ENCODE results near the gene SCGB1D1.
"Not testable (repeated sequence)": the region's sequence is repeated elsewhere in the genome, so short reads cannot be mapped to it uniquely, and the experiment has no call there.

GRCh38 chr11:62195010-62195409 is 5.0 kb downstream of the SCGB1D1 start:
- not testable (repeated sequence) for TF ChIP-seq ZNF391 (tag by site-specific recombination; IDR thresholded peaks at IDR 0.05; ENCODE audit: borderline replicate concordance, low read depth); ZBTB7A (tag by site-specific recombination; IDR thresholded peaks at IDR 0.05; ENCODE audit: low read depth)
- TF ChIP-seq, protein P1, sequence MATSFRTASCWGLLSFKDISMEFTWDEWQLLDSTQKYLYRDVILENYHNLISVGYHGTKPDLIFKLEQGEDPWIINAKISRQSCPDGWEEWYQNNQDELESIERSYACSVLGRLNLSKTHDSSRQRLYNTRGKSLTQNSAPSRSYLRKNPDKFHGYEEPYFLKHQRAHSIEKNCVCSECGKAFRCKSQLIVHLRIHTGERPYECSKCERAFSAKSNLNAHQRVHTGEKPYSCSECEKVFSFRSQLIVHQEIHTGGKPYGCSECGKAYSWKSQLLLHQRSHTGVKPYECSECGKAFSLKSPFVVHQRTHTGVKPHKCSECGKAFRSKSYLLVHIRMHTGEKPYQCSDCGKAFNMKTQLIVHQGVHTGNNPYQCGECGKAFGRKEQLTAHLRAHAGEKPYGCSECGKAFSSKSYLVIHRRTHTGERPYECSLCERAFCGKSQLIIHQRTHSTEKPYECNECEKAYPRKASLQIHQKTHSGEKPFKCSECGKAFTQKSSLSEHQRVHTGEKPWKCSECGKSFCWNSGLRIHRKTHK (tag by site-specific recombination; IDR thresholded peaks at IDR 0.05): not testable (repeated sequence)
- TF ChIP-seq, protein P2, sequence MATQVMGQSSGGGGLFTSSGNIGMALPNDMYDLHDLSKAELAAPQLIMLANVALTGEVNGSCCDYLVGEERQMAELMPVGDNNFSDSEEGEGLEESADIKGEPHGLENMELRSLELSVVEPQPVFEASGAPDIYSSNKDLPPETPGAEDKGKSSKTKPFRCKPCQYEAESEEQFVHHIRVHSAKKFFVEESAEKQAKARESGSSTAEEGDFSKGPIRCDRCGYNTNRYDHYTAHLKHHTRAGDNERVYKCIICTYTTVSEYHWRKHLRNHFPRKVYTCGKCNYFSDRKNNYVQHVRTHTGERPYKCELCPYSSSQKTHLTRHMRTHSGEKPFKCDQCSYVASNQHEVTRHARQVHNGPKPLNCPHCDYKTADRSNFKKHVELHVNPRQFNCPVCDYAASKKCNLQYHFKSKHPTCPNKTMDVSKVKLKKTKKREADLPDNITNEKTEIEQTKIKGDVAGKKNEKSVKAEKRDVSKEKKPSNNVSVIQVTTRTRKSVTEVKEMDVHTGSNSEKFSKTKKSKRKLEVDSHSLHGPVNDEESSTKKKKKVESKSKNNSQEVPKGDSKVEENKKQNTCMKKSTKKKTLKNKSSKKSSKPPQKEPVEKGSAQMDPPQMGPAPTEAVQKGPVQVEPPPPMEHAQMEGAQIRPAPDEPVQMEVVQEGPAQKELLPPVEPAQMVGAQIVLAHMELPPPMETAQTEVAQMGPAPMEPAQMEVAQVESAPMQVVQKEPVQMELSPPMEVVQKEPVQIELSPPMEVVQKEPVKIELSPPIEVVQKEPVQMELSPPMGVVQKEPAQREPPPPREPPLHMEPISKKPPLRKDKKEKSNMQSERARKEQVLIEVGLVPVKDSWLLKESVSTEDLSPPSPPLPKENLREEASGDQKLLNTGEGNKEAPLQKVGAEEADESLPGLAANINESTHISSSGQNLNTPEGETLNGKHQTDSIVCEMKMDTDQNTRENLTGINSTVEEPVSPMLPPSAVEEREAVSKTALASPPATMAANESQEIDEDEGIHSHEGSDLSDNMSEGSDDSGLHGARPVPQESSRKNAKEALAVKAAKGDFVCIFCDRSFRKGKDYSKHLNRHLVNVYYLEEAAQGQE (tag by site-specific recombination; IDR thresholded peaks at IDR 0.05): not testable (repeated sequence)
- TF ChIP-seq, protein P3, sequence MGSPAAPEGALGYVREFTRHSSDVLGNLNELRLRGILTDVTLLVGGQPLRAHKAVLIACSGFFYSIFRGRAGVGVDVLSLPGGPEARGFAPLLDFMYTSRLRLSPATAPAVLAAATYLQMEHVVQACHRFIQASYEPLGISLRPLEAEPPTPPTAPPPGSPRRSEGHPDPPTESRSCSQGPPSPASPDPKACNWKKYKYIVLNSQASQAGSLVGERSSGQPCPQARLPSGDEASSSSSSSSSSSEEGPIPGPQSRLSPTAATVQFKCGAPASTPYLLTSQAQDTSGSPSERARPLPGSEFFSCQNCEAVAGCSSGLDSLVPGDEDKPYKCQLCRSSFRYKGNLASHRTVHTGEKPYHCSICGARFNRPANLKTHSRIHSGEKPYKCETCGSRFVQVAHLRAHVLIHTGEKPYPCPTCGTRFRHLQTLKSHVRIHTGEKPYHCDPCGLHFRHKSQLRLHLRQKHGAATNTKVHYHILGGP (tag by site-specific recombination; IDR thresholded peaks at IDR 0.05): not testable (repeated sequence)

Data from HEK293 (cell line).